Fibroblast of skin of left biceps (primary cell): Measurements from ENCODE around the gene NRL.
A peak's percentile ranks its signal among the peaks of the same experiment; 100 is the strongest.

ENCODE experiments used
- DNase-seq, 2 experiments: peaks; one replicate each; pipeline ENCODE4 v3.0.0-alpha.2; 2013; ENCODE audit warnings: low read depth in 2 of 2

The NRL gene

GRCh38 chr14:24065408-24065807 lies 49.3 kb downstream of the NRL start:
- no peak for DNase-seq

GRCh38 chr14:24064856-24065255 lies 49.9 kb downstream of the NRL start:
- DNase-seq = no peak

DNA sequence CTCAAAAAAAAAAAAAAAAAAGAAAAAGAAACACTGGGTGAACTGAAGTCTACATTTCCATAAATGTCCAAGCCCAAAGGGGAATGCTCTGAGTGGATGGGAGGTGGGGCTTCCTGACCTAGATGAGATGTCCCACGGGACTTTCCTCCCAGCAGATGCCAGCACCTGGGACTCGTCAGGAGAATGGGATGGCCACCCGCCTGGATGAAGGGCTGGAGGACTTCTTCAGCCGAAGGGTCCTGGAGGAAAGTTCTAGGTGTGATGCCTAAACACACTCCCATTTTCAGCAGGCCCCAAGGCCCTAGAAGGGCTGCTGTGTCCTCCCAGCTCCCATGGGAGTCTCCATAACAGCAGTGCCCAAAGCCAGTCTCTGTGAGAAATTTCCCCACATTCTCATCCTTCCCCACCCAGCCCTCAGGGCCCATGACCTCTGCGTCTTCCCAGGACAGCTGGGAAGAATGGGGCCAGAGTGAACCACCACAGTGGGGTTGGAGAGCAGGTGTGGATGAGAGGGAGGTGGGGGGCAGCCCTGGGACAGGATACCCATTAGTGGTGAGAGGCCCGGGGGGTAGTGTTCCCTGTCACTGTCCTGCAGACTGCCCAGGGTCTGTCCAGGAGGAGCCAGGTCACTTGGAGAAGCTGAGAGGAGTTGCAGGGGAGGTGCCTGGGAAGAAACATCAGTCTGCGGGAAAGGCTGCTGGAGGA lies 50.5 kb downstream of the NRL start:
- DNase-seq = no peak

DNA sequence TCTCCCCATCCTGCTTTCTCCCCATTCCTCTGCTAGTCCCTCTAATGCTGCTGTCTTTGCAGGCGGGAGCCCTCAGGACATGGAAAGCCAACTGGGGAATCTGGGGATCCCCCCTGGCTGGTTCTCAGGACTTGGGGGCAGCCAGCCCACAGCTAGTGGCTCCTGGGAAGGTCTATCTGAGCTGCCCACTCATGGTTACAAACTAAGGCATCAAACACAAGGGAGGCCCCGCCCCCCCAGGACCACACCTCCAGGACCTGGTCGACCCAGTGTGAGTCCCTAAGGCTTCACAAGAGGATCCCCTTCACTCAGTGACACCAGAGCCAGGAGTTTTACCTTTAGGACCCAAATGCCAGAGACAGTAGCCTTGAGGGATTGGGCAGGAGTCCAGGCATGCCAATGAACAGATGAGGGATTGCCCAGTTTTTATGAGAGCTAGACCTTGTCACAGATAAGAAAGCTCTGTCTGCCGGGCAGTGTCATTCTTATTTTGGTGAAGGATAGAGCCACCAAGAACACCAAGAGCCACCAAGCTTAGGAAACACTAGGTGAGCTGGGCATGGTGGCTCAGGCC lies 51.4 kb downstream of the NRL start:
- no peak for DNase-seq

DNA sequence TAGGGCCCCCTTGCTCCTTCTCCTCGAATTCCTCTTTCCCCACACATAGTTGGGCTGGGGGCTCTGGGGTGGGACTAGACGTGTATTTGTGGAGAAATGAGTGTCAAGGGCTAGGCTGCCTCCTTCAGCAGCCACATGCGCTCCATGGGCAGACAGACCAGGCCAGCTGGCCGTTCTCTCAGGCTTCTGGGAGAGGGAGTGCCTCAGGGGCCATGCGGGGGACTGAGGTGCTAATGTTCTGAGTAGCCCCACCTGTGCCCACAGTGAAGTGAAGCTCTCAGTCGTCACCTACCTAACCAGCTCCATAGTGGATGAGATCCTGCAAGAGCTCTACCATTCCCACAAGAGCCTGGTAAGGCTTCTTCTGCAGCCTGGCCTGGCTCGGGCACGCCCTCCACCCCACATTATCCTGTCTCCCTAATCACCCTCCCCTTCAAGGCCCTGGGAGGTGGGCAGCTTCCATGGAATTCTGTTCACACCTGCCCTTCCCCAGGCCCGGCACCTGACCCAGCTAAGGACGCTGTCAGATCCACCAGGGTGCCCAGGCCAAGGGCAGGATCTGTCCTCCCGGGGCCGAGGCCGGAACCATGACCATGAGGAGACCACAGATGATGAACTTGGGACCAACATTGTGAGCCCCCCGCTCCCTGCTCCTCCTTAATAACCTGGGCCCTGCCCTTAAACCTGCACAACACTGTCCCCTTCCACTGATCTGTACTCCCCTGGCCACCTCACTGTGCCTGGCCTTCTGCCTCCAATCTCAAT lies 52.4 kb downstream of the NRL start:
- DNase-seq = no peak

- DNase-seq = no peak
These were observed 53.5 kb downstream of the NRL start for GRCh38 chr14:24060984-24061913.

DNA sequence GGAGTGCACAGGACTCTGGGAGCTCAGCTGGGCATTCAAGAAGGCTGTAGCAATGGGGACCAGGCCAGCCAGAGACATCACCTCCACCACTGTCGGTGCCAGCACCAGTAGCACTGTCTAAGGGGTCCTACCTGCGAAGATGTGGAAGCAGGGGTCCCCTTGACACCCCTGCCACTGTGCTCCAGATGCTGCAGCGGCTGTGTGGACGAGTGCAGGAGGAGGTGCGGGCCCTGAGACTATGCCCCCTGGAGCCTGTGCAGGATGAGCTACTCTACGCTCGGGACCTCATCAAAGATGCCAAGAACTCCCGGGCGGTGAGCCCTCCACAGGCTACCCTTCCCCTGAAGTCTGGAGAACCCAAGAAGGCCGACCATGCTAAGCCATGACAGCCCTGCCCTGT lies 54.3 kb downstream of the NRL start:
- no peak for DNase-seq

DNA sequence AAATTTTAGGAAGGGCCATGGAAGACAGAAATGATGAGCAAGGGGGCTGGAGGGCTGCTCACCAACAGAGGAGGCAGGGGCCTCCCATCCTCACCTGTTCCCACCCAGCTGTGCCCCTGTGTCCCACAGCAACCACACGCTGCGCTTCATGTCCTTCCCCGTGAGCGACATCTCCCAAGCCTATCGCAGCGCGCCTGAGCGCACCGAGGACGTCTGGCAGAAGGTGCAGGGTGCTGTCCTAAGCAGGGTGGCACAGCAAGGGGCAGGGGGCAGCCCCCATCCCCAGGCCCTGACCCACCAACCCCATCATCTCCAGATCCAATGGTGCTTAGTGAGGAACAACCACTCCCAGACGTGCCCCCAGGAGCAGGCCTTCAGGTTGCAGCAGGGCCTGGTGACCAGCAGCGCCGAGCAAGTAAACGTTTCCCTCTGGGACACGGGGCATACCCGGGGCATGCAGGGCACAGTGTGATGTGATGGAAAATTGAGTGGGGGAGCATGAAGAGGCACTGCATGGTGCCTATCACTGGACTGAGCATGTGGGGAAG lies 54.8 kb downstream of the NRL start:
- DNase-seq = no peak

GRCh38 chr14:24058951-24059475 lies 55.7 kb downstream of the NRL start:
- no peak for DNase-seq

DNA sequence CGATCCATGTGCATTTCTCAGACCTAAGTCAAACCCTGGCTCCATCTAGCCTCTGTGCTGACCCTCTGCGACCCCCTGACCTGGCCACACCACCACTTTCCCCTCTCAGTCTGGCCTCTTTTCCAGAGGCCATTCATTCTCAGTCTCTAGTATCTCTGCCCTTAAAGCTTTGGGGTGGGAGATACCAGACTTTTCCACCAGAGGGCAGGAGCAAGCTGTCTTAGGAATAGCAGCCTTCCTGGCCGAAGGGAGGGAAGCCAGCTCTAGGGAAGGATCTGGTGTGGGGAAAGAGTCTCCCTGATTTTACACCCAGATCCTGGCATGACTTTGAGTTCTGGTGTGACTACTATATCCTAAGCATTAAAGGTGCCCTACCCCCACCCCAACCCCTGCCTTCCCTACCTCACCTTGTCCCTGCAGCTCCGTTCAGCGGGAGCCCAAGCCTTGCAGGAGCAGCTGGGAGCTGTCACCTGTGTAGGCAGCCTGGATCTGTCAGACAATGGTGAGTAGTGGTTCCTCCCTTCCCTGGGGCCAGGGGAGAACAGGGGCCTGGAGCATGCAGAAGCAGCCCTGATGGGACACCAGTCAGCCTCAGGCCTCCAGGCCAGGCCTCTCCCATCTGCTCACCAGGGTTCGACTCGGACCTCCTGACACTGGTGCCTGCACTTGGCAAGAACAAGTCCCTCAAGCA lies 56.3 kb downstream of the NRL start:
- DNase-seq = peak; percentile 33 to 36

DNA sequence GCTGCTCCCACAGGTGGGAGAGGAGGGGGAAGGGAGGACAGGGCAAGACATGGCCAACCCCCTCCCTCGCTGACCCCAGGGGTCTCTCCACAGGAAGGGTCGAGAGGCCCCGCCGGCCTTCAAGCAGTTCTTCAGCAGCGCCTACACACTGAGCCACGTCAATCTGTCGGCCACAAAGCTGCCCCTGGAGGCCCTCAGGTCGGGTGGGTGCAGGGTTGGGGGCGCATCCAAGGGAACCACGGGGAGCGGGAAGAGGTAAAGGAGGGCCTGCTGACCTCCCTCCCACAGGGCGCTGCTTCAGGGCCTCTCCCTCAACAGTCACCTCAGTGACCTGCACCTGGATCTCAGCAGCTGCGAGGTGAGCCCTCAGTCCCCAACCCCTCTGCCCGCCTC lies 56.9 kb downstream of the NRL start:
- DNase-seq = no peak

DNA sequence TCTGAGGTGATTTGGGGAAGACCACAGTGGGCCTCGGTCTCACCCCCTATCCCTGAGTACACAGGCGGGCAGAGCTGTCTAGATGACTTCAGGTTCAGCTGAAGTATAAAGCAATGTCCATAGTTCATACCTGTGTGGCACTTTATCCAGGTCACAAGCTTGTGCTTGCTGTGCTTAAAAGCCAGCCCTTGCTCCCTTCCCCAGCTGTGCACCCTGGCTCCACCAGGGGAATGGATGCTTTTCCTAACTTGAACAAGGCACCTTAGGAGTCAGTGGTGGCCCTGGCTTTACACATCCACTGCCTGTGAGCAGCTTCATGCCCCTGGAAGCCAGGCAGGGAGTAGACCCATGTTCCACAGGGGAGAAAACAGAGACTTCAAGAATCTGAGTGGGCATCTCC lies 57.5 kb downstream of the NRL start:
- no peak for DNase-seq

- no peak for DNase-seq
These were observed 58.0 kb downstream of the NRL start for GRCh38 chr14:24056800-24057184.

DNA sequence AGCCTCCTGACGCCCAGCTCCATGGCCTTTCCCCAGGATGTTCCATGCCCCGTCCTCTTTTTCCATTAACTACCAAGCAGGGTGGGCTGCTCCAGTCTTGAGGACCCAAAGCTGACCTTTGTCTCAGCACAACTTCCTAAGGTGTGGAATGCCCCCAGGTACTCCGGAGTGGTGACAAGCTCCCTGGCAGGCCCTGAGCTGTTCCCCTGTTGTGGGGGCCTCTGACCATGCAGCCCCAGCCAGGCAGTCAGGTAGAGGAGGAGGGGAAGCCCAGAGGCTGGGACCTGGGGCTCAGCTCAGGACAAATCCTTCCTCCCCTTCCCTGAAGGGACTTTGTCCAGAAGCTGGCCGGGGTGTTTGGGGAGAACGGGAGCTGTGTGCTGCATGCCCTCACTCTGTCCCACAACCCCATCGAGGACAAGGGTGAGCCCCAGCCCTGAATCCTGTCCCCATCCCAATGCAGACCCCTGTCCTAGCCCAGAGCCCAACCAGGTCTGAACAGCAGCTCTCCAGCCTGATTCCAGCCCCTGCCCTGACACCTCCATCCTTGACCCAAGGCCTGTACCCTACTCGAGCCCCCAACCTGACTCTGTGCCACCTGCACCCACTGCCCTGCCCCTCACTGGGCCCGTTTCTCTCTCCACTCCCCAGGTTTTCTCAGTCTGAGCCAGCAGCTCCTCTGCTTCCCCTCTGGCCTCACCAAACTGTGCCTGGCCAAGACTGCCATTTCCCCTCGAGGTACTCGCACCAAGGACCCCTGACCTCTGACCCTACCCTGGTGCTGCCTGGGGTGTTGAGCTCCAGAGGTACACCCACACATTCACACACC lies 58.6 kb downstream of the NRL start:
- no peak for DNase-seq

- DNase-seq = no peak
These were observed 60.1 kb downstream of the NRL start for GRCh38 chr14:24054646-24055045.

GRCh38 chr14:24054324-24054641 lies 60.5 kb downstream of the NRL start:
- DNase-seq = no peak

GRCh38 chr14:24053548-24054323 lies 61.0 kb downstream of the NRL start:
- no peak for DNase-seq

- no peak for DNase-seq
These were observed 61.8 kb downstream of the NRL start for GRCh38 chr14:24052656-24053547.
